ENCODE data around the gene PILRA.
"Not testable (repeated sequence)": the region's sequence is repeated elsewhere in the genome, so short reads cannot be mapped to it uniquely, and the experiment has no call there.

The PILRA gene

DNA sequence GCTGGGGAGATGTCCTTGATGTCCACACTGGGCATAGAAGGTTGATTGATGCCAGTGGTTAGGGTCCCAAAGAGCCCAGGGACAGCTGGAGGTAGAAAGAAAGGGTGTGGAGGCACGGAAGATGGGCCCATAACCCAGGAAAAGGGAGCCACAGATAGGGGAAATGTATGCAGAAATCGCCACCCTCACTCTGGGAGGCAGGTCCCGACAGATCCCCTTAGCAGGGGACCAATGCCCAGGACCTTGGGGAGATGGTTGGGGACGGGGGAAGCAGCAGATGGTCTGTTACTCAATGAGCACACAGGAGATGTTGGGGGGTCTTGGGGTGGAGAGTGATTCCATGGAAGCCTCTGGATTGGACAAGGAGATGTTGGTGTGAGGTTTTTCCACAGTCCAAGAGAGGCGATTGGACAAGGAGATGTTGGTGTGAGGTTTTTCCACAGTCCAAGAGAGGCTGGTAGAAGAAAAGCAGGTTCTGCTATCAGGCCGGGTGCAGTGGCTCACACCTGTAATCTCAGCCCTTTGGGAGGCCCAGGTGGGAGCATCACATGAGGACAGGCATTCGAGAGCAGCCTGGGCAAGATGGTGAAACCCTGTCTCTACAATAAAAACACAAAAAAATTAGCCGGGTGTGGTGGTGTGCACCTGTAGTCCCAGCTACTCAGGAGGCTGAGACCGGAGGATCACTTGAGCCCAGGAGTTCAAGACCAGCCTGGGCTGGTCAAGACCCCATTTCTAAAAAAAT is 70.0 kb downstream of the PILRA start:
- H3K4me3 ChIP-seq (ENCODE audit: low read depth in 1 of 2, low read length in 2 of 2), result no peak overlapping the region
- no peaks in the 10 kb centered on the region for H3K9me3 ChIP-seq (ENCODE audit: low read length)
- H3K4me1 ChIP-seq (ENCODE audit: insufficient read depth, low read length), result no peaks in the 10 kb centered on the region
- no peak overlapping the region for H3K9ac ChIP-seq (ENCODE audit: low read length)
- H3K27me3 ChIP-seq (ENCODE audit: control insufficient read depth in 1 of 2, insufficient read depth in 2 of 2, low read length in 2 of 2), result no peaks in the 10 kb centered on the region
- no peak overlapping the region for H3K27ac ChIP-seq (ENCODE audit: low read depth, low read length)
- H3K36me3 ChIP-seq (ENCODE audit: insufficient read depth, low read length), result no peaks in the 10 kb centered on the region

DNA sequence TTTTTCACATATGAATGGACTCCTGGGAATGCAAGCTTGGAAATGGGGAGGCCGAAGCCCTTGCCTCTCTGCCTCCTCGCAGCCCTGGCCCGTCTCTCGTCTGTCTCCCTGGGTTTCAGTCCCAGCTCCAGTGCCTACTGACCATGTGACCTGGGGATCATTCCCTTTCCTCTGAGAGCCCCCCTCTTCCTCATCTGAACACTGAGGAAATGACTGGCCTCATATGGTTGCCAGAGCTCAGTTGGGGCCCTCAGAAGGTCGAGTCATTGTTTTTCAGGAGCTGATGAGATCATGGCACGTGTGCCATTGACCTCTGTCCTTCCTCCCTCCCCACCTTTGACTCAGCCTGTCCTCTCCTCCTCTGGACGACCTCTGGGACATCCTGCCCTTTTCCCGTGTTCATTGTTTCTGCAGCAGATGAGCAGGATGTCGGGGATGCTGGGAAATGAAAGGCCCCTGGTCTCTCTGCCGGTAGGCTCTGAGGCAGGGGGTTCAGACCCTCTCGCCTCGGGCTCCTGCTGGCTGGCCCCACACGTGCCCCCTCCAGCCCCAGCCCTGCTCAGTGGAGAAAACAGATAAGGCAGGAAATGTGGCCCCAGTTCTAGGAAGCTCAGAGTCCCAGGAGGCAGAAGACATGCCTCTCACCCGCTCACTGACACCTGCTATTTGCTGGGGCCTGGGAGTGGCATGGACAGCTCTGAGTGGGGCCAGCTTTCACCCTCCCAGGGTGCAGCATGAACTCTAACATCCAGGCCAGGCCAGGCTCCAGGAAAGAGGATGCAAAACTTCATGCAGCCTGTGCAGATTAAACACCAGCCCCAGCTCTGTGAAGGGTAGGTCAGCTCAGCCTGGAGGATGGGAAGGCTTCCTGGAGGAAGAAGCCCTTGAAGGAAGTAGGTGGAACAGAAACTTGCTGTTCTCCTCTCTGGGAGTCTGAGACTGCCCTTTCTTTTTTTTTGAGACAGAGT is 71.3 kb downstream of the PILRA start:
- no peak overlapping the region for H3K27ac ChIP-seq (ENCODE audit: low read depth, low read length)
- H3K9me3 ChIP-seq (ENCODE audit: low read length), result no peaks in the 10 kb centered on the region
- no peak overlapping the region for H3K9ac ChIP-seq (ENCODE audit: low read length)
- no peaks in the 10 kb centered on the region for H3K36me3 ChIP-seq (ENCODE audit: insufficient read depth, low read length)
- H3K4me3 ChIP-seq (ENCODE audit: low read depth in 1 of 2, low read length in 2 of 2), result no peak overlapping the region
- no peaks in the 10 kb centered on the region for H3K27me3 ChIP-seq (ENCODE audit: control insufficient read depth in 1 of 2, insufficient read depth in 2 of 2, low read length in 2 of 2)
- H3K4me1 ChIP-seq (ENCODE audit: insufficient read depth, low read length), result no peaks in the 10 kb centered on the region

GRCh38 chr7:100446040-100446439 is 72.8 kb downstream of the PILRA start:
- Histone ChIP-seq H3K4me1 (ENCODE audit: insufficient read depth, low read length) (no peaks in the 10 kb centered on the region), H3K27ac (ENCODE audit: low read depth, low read length) (no peak overlapping the region)

GRCh38 chr7:100447363-100447762 is 74.1 kb downstream of the PILRA start:
- not testable (repeated sequence) for H3K36me3 ChIP-seq (ENCODE audit: insufficient read depth, low read length)

More at GRCh38 chr7:100446040-100446439, 72.8 kb downstream of the PILRA start:
- Histone ChIP-seq H3K9ac (ENCODE audit: low read length) (no peak overlapping the region), H3K27me3 (ENCODE audit: control insufficient read depth in 1 of 2, insufficient read depth in 2 of 2, low read length in 2 of 2) (no peaks in the 10 kb centered on the region), H3K36me3 (ENCODE audit: insufficient read depth, low read length) (no peaks in the 10 kb centered on the region), H3K9me3 (ENCODE audit: low read length) (no peaks in the 10 kb centered on the region), H3K4me3 (ENCODE audit: low read depth in 1 of 2, low read length in 2 of 2) (no peak overlapping the region)

GRCh38 chr7:100449190-100449795 is 76.0 kb downstream of the PILRA start:
- Histone ChIP-seq H3K4me1 (ENCODE audit: insufficient read depth, low read length) (no peaks in the 10 kb centered on the region), H3K4me3 (ENCODE audit: low read depth in 1 of 2, low read length in 2 of 2) (no peak overlapping the region), H3K27ac (ENCODE audit: low read depth, low read length) (no peak overlapping the region), H3K9ac (ENCODE audit: low read length) (no peak overlapping the region), H3K36me3 (ENCODE audit: insufficient read depth, low read length) (no peaks in the 10 kb centered on the region), H3K27me3 (ENCODE audit: control insufficient read depth in 1 of 2, insufficient read depth in 2 of 2, low read length in 2 of 2) (no peaks in the 10 kb centered on the region), H3K9me3 (ENCODE audit: low read length) (no peaks in the 10 kb centered on the region)

More at GRCh38 chr7:100447363-100447762, 74.1 kb downstream of the PILRA start:
- not testable (repeated sequence) for H3K27ac ChIP-seq (ENCODE audit: low read depth, low read length); H3K27me3 ChIP-seq (ENCODE audit: control insufficient read depth in 1 of 2, insufficient read depth in 2 of 2, low read length in 2 of 2); H3K4me3 ChIP-seq (ENCODE audit: low read depth in 1 of 2, low read length in 2 of 2); H3K9me3 ChIP-seq (ENCODE audit: low read length); H3K9ac ChIP-seq (ENCODE audit: low read length); H3K4me1 ChIP-seq (ENCODE audit: insufficient read depth, low read length)

Measured in muscle layer of colon (tissue), 2 donors.